Activated T-cell treated with anti-CD3 and anti-CD28 coated beads, Interleukin-2, amount 50 U/mL, for 72 hours (primary cell): Measurements from ENCODE around the gene GPR152. TPM values are rescaled to one million over a fixed set of nuclear protein-coding genes. Genes with fewer than 3 reads are reported as not detected.

ENCODE experiments used
- total RNA-seq, 2 donors: library from RNA; stranded (reverse); gene quantifications; one replicate each; pipeline ENCODE4 v1.2.3, GENCODE V29; 2022

GPR152 gene
- total RNA-seq, 2 donors from 2014 or later, result not detected

Other genes starting within 250 kb of the GPR152 start
- gene GRK2, start 186.3 kb downstream of the GPR152 start, total RNA-seq, result 100 to 1,000 TPM; 379 to 422 TPM
- gene ANKRD13D, start 163.4 kb downstream of the GPR152 start, total RNA-seq, result 10 to 100 TPM; 78.5 to 90.9 TPM
- gene SSH3, start 149.2 kb downstream of the GPR152 start, total RNA-seq, result 10 to 100 TPM; 13.3 to 20.3 TPM
- 10 to 100 TPM; 68.5 to 74.1 TPM for gene POLD4, start 99.2 kb downstream of the GPR152 start, total RNA-seq
- under 1 TPM; 0.22 to 0.93 TPM for gene CLCF1, start 79.1 kb downstream of the GPR152 start, total RNA-seq
- gene RAD9A, start 60.7 kb downstream of the GPR152 start, total RNA-seq, result 10 to 100 TPM; 36.7 to 41.2 TPM
- 100 to 1,000 TPM; 211 to 244 TPM for gene PPP1CA, start 50.9 kb downstream of the GPR152 start, total RNA-seq
- 100 to 1,000 TPM in 1 of 2 donors, 10 to 100 TPM in 1; 93.3 to 120 TPM for gene TBC1D10C, start 48.6 kb downstream of the GPR152 start, total RNA-seq
- 1 to 10 TPM; 3.8 to 5.0 TPM for gene CARNS1, start 37.1 kb downstream of the GPR152 start, total RNA-seq
- 10 to 100 TPM; 55.0 to 56.1 TPM for gene RPS6KB2, start 24.2 kb downstream of the GPR152 start, total RNA-seq
- 100 to 1,000 TPM in 1 of 2 donors, 10 to 100 TPM in 1; 94.5 to 119 TPM for gene PTPRCAP, start 15.0 kb downstream of the GPR152 start, total RNA-seq
- 10 to 100 TPM; 58.2 to 91.9 TPM for gene CORO1B, start 9.3 kb downstream of the GPR152 start, total RNA-seq
- gene CABP4, start 2.6 kb upstream of the GPR152 start, total RNA-seq, result 10 to 100 TPM in 1 of 2 donors, 1 to 10 TPM in 1; 8.9 to 10.4 TPM
- gene TMEM134, start 16.5 kb upstream of the GPR152 start, total RNA-seq, result 10 to 100 TPM; 53.2 to 59.7 TPM
- 100 to 1,000 TPM; 172 to 184 TPM for gene AIP, start 30.3 kb upstream of the GPR152 start, total RNA-seq
- 100 to 1,000 TPM in 1 of 2 donors, 10 to 100 TPM in 1; 94.3 to 118 TPM for gene PITPNM1, start 52.6 kb upstream of the GPR152 start, total RNA-seq
- 100 to 1,000 TPM; 103 to 137 TPM for gene CDK2AP2, start 55.4 kb upstream of the GPR152 start, total RNA-seq
- not detected for gene CABP2, start 70.7 kb upstream of the GPR152 start, total RNA-seq
- gene GSTP1, start 131.1 kb upstream of the GPR152 start, total RNA-seq, result 100 to 1,000 TPM; 199 to 215 TPM
- gene NDUFV1, start 154.2 kb upstream of the GPR152 start, total RNA-seq, result 100 to 1,000 TPM; 220 to 244 TPM
- gene NUDT8, start 177.2 kb upstream of the GPR152 start, total RNA-seq, result 10 to 100 TPM; 19.6 to 24.6 TPM
- gene TBX10, start 187.0 kb upstream of the GPR152 start, total RNA-seq, result not detected
- under 1 TPM; 0.30 to 0.31 TPM for gene ACY3, start 198.0 kb upstream of the GPR152 start, total RNA-seq
- gene ALDH3B2, start 221.9 kb upstream of the GPR152 start, total RNA-seq, result not detected